ENCODE data around the gene RAPH1.
"Not testable (repeated sequence)": the region's sequence is repeated elsewhere in the genome, so short reads cannot be mapped to it uniquely, and the experiment has no call there.

RAPH1 gene

DNA sequence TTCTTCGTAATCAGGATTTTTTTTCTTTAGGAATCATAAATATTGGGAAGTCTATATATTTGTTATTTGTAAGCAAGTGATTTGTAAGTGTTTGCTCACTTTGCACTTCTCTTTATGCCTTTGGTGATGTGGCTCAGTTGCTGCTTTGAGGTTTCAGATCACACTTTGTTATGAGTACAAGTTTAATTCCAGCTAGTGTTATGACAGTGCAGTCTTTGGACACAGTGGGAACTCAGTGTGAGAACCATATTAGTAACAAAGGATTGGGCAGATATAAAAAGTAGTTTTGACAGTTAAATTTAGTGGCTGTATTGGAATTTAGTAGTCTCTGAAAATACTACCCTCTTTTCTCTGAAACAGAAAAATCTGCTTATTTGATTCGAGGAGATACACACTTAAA lies 139.2 kb downstream of the RAPH1 start:
- DNase-seq (ENCODE audit: insufficient read length, low spot score) (no peak), FAIRE-seq (no peak)
- TF ChIP-seq, protein P1, sequence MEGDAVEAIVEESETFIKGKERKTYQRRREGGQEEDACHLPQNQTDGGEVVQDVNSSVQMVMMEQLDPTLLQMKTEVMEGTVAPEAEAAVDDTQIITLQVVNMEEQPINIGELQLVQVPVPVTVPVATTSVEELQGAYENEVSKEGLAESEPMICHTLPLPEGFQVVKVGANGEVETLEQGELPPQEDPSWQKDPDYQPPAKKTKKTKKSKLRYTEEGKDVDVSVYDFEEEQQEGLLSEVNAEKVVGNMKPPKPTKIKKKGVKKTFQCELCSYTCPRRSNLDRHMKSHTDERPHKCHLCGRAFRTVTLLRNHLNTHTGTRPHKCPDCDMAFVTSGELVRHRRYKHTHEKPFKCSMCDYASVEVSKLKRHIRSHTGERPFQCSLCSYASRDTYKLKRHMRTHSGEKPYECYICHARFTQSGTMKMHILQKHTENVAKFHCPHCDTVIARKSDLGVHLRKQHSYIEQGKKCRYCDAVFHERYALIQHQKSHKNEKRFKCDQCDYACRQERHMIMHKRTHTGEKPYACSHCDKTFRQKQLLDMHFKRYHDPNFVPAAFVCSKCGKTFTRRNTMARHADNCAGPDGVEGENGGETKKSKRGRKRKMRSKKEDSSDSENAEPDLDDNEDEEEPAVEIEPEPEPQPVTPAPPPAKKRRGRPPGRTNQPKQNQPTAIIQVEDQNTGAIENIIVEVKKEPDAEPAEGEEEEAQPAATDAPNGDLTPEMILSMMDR (IDR thresholded peaks at IDR 0.05; ENCODE audit: insufficient read depth, missing control alignments), result no peak

DNA sequence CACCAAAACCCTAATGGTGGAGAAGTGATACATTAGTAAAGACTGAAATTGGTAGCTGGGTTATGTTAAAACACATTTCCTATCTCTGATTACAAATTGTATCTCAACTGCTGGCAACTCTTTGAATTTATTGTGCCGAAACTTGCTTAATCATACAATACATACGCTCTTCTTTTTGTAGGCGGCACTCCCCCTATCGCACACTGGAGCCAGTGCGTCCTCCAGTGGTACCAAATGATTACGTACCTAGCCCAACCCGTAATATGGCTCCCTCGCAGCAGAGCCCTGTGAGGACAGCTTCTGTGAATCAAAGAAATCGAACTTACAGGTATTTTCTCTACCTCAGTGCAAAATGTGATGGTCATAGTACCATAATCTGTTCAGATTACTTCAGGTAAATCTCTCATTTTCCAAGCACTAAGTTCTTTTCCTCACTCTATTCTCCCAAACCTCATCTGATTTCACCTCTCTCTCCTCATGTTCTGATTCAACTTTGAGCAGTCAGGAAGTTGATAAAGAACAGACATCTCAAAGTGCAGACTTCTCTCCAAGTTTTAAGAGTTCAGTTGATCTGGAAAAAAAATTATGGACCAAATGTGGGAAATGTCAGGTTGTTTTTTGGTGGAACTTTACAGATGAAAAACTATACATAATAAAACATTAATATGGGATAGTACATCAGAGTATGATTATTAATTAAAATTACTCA lies 140.4 kb downstream of the RAPH1 start:
- TF ChIP-seq, protein P1 (IDR thresholded peaks at IDR 0.05; ENCODE audit: insufficient read depth, missing control alignments), result peak; percentile 19
- no peak for FAIRE-seq
- no peak for DNase-seq (ENCODE audit: insufficient read length, low spot score)

DNA sequence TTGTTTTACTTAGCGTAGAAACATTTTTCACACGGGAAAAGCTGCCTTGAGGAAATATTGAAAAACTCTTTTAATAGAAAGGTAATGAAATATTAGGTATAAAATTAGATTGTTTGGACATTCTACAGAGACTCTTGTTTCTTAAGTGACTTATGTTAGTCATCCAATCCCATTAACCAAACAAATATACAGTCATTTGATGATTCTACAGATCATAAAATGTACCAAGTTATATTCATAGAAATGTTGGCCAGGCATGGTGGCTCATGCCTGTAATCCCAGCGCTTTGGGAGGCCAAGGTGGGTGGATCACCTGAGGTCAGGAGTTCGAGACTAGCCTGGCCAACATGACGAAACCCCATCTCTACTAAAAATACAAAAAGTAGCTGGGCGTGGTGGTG lies 146.9 kb downstream of the RAPH1 start:
- DNase-seq (ENCODE audit: insufficient read length, low spot score); FAIRE-seq: not testable (repeated sequence)

DNA sequence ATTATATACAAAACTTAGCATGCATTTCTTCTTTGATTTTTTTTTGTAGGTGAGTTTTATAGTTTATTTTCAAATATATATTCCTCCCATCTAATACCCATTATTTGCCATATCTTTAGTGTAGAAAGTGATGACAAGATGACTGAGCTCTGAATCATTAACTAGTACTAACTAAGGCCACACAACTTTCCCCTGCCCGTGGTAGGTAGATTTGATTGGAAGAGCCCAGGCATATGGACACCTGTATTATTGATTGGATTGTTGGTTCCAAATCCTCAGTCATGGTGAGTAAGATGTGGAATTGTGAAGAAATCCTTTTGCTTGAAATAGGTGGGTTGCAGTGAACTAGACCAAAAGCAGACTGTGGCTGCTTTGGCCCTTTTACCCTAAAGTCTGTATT lies 152.1 kb downstream of the RAPH1 start:
- TF ChIP-seq, protein P1 (IDR thresholded peaks at IDR 0.05; ENCODE audit: insufficient read depth, missing control alignments), result no peak
- no peak for DNase-seq (ENCODE audit: insufficient read length, low spot score)
- FAIRE-seq, result no peak

DNA sequence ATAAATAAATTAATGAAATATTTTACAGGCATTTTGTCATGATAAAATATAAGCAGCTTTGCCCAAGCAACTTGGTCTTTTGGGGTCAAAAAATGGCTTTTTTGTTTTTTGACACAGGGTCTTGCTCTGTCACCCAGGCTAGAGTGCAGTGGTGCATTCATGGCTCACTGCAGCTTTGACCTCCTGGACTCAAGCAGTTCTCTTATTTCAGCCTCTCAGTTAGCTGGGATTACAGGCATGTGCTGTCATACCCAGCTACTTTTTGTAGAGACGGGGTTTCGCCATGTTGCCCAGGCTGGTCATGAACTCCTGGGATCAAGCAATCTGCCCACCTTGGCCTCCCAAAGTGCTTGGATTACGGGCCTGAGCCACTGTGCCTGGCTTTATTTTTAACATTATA lies 155.9 kb downstream of the RAPH1 start:
- TF ChIP-seq, protein P1 (IDR thresholded peaks at IDR 0.05; ENCODE audit: insufficient read depth, missing control alignments), result no peak
- no peak for DNase-seq (ENCODE audit: insufficient read length, low spot score)
- no peak for FAIRE-seq

DNA sequence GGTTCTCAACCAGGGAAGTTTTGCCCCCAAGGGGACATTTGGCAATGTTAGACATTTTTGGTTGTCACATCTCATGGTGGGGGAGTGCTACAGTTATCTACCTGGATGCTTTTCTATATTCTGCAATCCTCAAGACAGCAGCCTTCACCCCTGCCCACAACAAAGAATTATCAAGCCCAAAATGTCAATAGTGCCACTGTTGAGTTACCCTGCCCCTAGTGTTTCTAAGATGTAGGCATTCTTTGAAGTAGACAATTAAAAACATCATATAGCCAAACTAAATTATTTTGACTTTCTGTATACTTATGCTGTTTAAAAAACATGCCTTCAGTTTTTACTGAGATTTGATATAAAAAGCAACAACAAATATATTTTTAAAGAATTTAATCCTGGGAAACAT lies 158.9 kb downstream of the RAPH1 start:
- DNase-seq (ENCODE audit: insufficient read length, low spot score) (no peak), FAIRE-seq (no peak)
- TF ChIP-seq, protein P1 (IDR thresholded peaks at IDR 0.05; ENCODE audit: insufficient read depth, missing control alignments), result no peak

DNA sequence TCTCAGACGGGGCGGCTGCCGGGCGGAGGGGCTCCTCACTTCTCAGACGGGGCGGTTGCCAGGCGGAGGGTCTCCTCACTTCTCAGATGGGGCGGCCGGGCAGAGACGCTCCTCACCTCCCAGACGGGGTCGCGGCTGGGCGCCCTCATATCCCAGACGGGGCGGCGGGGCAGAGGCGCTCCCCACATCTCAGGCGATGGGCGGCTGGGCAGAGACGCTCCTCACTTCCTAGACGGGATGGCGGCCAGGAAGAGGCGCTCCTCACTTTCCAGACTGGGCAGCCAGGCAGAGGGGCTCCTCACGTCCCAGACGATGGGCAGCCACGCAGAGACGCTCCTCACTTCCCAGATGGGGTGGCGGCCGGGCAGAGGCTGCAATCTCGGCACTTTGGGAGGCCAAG lies 162.4 kb downstream of the RAPH1 start:
- DNase-seq (ENCODE audit: insufficient read length, low spot score); FAIRE-seq: not testable (repeated sequence)

DNA sequence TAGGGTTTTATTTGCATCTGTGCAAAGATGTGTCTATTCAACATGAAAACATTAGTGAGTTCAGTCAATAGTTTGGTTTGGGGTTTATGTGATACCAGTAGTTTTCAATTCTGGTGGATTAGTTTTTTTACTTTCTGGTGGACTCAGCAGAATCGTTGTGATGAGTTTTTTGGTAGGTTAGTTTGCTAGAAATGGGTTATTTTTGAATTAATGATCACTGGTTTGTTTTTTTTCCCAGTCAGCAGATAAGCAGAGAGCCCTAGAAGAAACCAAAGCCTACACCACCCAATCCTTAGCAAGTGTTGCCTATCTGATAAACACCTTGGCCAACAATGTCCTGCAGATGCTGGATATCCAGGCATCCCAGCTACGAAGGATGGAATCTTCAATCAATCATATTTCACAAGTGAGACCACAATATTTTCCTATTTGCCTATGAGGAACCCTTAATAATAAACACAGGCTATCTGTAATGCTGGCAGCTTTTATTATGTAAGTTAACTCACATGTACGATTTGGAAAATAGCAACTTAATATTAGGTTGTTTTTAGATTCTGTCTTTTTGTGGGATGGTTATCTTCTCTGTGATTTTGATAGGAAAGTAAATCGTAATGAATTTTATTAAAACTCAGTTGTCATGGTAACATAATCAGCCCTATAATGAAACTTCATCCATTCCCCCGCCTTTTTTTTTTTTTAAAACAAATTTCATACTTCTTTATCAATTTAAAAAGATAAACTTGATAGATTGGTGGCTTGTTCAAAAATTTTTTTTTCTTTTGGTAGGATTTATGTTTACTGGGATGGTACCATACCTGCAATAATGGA lies 168.2 kb downstream of the RAPH1 start:
- FAIRE-seq, result no peak
- TF ChIP-seq, protein P1 (IDR thresholded peaks at IDR 0.05; ENCODE audit: insufficient read depth, missing control alignments), result no peak
- no peak for DNase-seq (ENCODE audit: insufficient read length, low spot score)

Data from D721Med (cell line).